Cardiac muscle cell (in vitro differentiated cells and primary cell): ENCODE data around the gene CHCHD3. TPM values are rescaled to one million over a fixed set of nuclear protein-coding genes. Genes with fewer than 3 reads are reported as not detected.

Experiments
- DNase-seq, 2 donors: peaks; one replicate each; pipeline versions ENCODE4 v3.0.0 to v3.0.0-alpha.2; 2010 to 2017; ENCODE audit warnings: low read depth in 1 of 2, low spot score in 1 of 2
- H3K27ac ChIP-seq: fragments of 200-600 bp; sonication (generic); 2 replicates; pipeline ENCODE4 v1.5.1; 2016
- H3K27me3 ChIP-seq: fragments of 200-600 bp; sonication (generic); 2 replicates; pipeline ENCODE4 v1.6.0; 2016; ENCODE audit warnings: control low read depth
- H3K36me3 ChIP-seq: fragments of 200-600 bp; sonication (generic); 2 replicates; pipeline ENCODE4 v1.5.1; 2016; ENCODE audit warnings: control low read depth
- H3K4me1 ChIP-seq: fragments of 200-600 bp; sonication (generic); 2 replicates; pipeline ENCODE4 v1.8.1; 2017; ENCODE audit warnings: low read depth, mild to moderate bottlenecking, mixed run types
- H3K4me3 ChIP-seq: fragments of 200-600 bp; sonication (generic); 2 replicates; pipeline ENCODE4 v1.5.1; 2016; ENCODE audit warnings: mild to moderate bottlenecking
- H3K9me3 ChIP-seq: fragments of 200-600 bp; sonication (generic); 2 replicates; pipeline ENCODE4 v1.5.1; 2017; ENCODE audit warnings: low read depth, mild to moderate bottlenecking, control low read depth
- CTCF ChIP-seq: IDR thresholded peaks from 2 replicates; pipeline ENCODE4 v1.5.1; 2012; ENCODE audit warnings: low read depth, mild to moderate bottlenecking, low read length
- polyA plus RNA-seq: library from polyadenylated mRNA; unstranded; fragments of >200 nt; fragmentation: Nextera tagmentation; extraction: Ambion mirVana; gene quantifications from 2 replicates; pipeline ENCODE4 v1.2.1, GENCODE V29; 2016
- total RNA-seq: library from RNA; depleted of rRNA; stranded (reverse); fragments of >200 nt; gene quantifications from 2 replicates; pipeline ENCODE4 v1.2.3, GENCODE V29; 2016

Gene CHCHD3
- total and polyA plus RNA-seq, 2 experiments from 2014 or later, result 95.1 to 127 TPM

- DNase-seq, result no peak
- no peak for TF ChIP-seq CTCF
- no peaks in the 10 kb centered on the region for H3K27me3 ChIP-seq
- peaks cover 5% of the 10 kb centered on the region for H3K4me1 ChIP-seq
- no peak overlapping the region for H3K4me3 ChIP-seq
- no peaks in the 10 kb centered on the region for H3K9me3 ChIP-seq
- H3K27ac ChIP-seq, result no peak overlapping the region
- H3K36me3 ChIP-seq, result no peaks in the 10 kb centered on the region
Measured at GRCh38 chr7:132776048-132776620, 305.8 kb downstream of the CHCHD3 start.

GRCh38 chr7:132773527-132773956, 308.3 kb downstream of the CHCHD3 start:
- H3K27me3 ChIP-seq, result no peaks in the 10 kb centered on the region
- TF ChIP-seq CTCF, result no peak
- H3K36me3 ChIP-seq, result no peaks in the 10 kb centered on the region
- no peaks in the 10 kb centered on the region for H3K4me1 ChIP-seq
- peak in 1 of 2 donors; percentile 67 for DNase-seq
- no peaks in the 10 kb centered on the region for H3K9me3 ChIP-seq
- no peak overlapping the region for H3K4me3 ChIP-seq
- no peak overlapping the region for H3K27ac ChIP-seq

- Histone ChIP-seq H3K27me3 (no peaks in the 10 kb centered on the region), H3K27ac (no peak overlapping the region), H3K9me3 (no peaks in the 10 kb centered on the region), H3K36me3 (no peaks in the 10 kb centered on the region), H3K4me1 (no peaks in the 10 kb centered on the region), H3K4me3 (no peak overlapping the region)
- no peak for TF ChIP-seq CTCF
- no peak for DNase-seq
Measured at GRCh38 chr7:132771301-132771730, 310.6 kb downstream of the CHCHD3 start.

- H3K4me3 ChIP-seq, result no peak overlapping the region
- no peaks in the 10 kb centered on the region for H3K9me3 ChIP-seq
- H3K27me3 ChIP-seq, result no peaks in the 10 kb centered on the region
- no peaks in the 10 kb centered on the region for H3K36me3 ChIP-seq
- no peak overlapping the region for H3K27ac ChIP-seq
- DNase-seq, result no peak
- no peak for TF ChIP-seq CTCF
- no peaks in the 10 kb centered on the region for H3K4me1 ChIP-seq
Measured at GRCh38 chr7:132770055-132770454, 311.8 kb downstream of the CHCHD3 start.

GRCh38 chr7:132769280-132769679, 312.6 kb downstream of the CHCHD3 start:
- TF ChIP-seq CTCF, result no peak
- DNase-seq, result no peak
- Histone ChIP-seq H3K4me1 (no peaks in the 10 kb centered on the region), H3K27ac (no peak overlapping the region), H3K27me3 (no peaks in the 10 kb centered on the region), H3K4me3 (no peak overlapping the region), H3K36me3 (no peaks in the 10 kb centered on the region), H3K9me3 (no peaks in the 10 kb centered on the region)
